IgD-negative memory B cell (primary cell): ENCODE data around the gene PUS1. TPM values are rescaled to one million over a fixed set of nuclear protein-coding genes. Genes with fewer than 3 reads are reported as not detected.
"Not testable (repeated sequence)": the region's sequence is repeated elsewhere in the genome, so short reads cannot be mapped to it uniquely, and the experiment has no call there.

Experiments
- H3K27ac Mint-ChIP-seq, 3 donors: one replicate each; pipeline ENCODE4 v1.8.0; 2020 to 2022; ENCODE audit warnings: mild to moderate bottlenecking in 3 of 3, mixed read lengths in 3 of 3, moderate library complexity in 1 of 3
- H3K27me3 Mint-ChIP-seq: one replicate; pipeline ENCODE4 v1.8.0; 2021; ENCODE audit warnings: mixed read lengths
- H3K36me3 Mint-ChIP-seq: one replicate; pipeline ENCODE4 v1.8.0; 2020; ENCODE audit warnings: mild to moderate bottlenecking, mixed read lengths
- H3K4me1 Mint-ChIP-seq, 3 donors: one replicate each; pipeline ENCODE4 v1.8.0; 2020 to 2022; ENCODE audit warnings: mixed read lengths in 3 of 3, mild to moderate bottlenecking in 1 of 3
- H3K4me3 Mint-ChIP-seq, 4 donors: one replicate each; pipeline ENCODE4 v1.8.0; 2020 to 2022; ENCODE audit warnings: mild to moderate bottlenecking in 4 of 4, mixed read lengths in 4 of 4, moderate library complexity in 3 of 4
- H3K9me3 Mint-ChIP-seq, 3 donors: one replicate each; pipeline ENCODE4 v1.8.0; 2020 to 2021; ENCODE audit warnings: mixed read lengths in 3 of 3, mild to moderate bottlenecking in 1 of 3
- polyA plus RNA-seq: library from polyadenylated mRNA; unstranded; fragments of 300-500 nt; fragmentation: Illumina TruSeq; gene quantifications from one replicate; pipeline ENCODE4 v1.2.3, GENCODE V29; 2021

Gene PUS1
- polyA plus RNA-seq, 1 donor from 2014 or later = 45.5 TPM

DNA sequence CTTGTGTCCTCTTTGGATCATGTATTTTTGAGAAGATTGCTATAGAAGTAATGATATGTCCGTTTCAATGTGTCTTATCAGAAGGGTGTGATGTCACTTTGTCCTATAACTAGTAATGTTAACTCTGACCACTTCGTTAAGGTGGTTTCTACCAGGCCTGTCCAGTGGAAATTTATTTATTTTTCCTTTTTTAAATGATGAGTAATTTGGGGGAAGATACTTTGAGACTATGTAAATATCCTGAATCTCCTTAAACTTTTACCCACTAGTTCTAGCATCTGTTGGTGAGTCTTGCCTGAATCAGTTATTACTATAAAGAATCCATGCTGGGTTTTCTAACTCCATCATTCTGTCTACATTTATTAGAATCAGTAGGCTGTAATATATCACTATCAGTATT is 36.0 kb downstream of the PUS1 start:
- H3K36me3 Mint-ChIP-seq = peaks cover 2% of the 10 kb centered on the region
- peaks cover 23 to 40% (median 36%) of the 10 kb centered on the region in 3 donors for H3K4me1 Mint-ChIP-seq
- H3K4me3 Mint-ChIP-seq = no peak overlapping the region
- H3K27me3 Mint-ChIP-seq = no peaks in the 10 kb centered on the region
- H3K9me3 Mint-ChIP-seq = no peaks in the 10 kb centered on the region
- peak overlapping the region in 1 of 3 donors; percentile 36 for H3K27ac Mint-ChIP-seq

DNA sequence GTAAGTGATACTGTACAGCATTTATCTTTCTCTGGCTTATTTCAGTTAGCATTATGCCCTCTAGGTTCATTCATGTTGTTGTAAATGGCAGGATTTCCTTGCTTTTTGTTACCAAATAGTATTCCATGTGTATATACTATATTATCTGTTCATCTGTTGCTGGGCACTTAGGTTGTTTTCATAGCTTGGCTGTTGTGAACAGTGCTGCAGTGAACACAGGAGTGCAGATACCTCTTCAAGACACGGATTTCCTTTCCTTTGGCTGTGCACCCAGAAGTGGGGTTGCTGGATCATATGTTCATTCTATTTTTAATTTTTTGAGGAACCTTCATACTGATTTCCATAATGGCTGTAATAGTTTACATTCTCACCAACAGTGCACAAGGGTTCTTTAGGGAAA is 42.1 kb downstream of the PUS1 start:
- Mint-ChIP-seq H3K27ac (no peak overlapping the region), H3K4me3 (no peak overlapping the region)

DNA sequence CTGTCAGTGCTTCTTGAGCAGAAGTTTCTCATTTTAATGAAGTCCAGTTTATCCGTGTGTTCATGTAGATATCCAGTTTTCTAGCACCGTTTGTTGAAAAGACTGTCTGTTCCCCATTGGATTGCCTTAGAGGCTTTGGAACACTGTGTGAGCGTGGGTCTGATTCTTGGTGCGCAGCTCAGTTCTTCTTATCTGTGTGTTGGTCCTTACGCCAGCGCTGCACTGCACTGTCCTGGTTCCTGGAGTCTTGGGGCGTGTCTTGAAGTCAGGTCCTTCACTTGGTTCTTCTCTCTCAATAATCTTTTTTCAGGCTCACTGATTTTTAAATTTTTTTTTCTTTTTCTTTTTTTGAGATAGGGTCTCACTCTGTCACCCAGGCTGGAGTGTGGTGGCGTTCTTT is 46.2 kb downstream of the PUS1 start:
- Mint-ChIP-seq H3K9me3 (no peaks in the 10 kb centered on the region), H3K27me3 (no peaks in the 10 kb centered on the region), H3K36me3 (peaks cover 3% of the 10 kb centered on the region), H3K4me3 (no peak overlapping the region), H3K4me1 (peaks cover 9 to 14% (median 14%) of the 10 kb centered on the region in 3 donors), H3K27ac (no peak overlapping the region)

More for the DNA sequence above, 42.1 kb downstream of the PUS1 start:
- H3K9me3 Mint-ChIP-seq = no peaks in the 10 kb centered on the region
- H3K27me3 Mint-ChIP-seq = no peaks in the 10 kb centered on the region
- peaks cover 5% of the 10 kb centered on the region for H3K36me3 Mint-ChIP-seq
- H3K4me1 Mint-ChIP-seq = peaks cover 18 to 29% (median 25%) of the 10 kb centered on the region in 3 donors

DNA sequence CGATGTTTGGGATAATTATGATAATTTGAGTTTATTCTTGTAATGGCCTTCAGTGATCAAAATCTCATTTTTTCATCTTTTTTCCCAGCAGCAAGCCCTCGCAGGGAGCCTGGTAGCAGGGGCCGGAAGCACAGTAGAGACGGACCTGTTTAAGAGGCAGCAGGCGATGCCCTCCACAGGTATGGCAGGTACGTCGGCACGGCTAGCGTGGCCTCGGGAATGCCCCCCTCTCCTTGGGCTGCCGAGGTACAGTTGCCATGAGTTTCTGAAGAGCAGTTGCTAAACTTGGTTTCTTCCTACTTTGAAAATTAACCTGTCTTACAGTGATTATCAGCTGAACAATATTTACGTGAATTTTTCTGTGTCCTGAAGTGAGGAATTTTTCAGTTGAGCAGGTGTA is 50.5 kb downstream of the PUS1 start:
- peaks cover 0 to 10% (median 0%) of the 10 kb centered on the region in 3 donors for H3K4me1 Mint-ChIP-seq
- peaks cover 2% of the 10 kb centered on the region for H3K36me3 Mint-ChIP-seq
- no peak overlapping the region for H3K4me3 Mint-ChIP-seq
- H3K9me3 Mint-ChIP-seq = no peaks in the 10 kb centered on the region
- H3K27ac Mint-ChIP-seq = no peak overlapping the region
- no peaks in the 10 kb centered on the region for H3K27me3 Mint-ChIP-seq

DNA sequence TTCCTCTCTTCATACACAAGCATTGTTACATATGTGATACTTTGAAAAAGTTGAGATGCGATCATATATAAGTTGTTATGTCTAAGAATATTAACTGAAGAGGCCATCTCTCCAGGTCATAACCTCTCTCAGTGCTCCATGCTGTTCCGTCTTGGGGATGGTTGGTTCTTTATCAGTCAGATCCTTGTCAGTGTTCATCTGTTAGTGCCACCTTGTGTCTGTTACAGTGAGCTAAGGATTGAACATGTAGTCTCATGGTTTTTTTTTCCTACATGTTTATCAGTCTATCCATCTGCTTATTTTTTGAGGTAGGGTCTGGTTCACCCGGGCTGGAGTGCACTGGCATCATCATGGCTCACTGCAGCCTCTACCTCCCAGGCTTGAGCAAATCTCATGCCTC is 51.2 kb downstream of the PUS1 start:
- H3K4me1 Mint-ChIP-seq = peaks cover 0 to 7% (median 0%) of the 10 kb centered on the region in 3 donors
- H3K9me3 Mint-ChIP-seq = no peaks in the 10 kb centered on the region
- no peak overlapping the region for H3K27ac Mint-ChIP-seq
- no peak overlapping the region for H3K4me3 Mint-ChIP-seq
- no peaks in the 10 kb centered on the region for H3K27me3 Mint-ChIP-seq
- H3K36me3 Mint-ChIP-seq = peaks cover 2% of the 10 kb centered on the region

DNA sequence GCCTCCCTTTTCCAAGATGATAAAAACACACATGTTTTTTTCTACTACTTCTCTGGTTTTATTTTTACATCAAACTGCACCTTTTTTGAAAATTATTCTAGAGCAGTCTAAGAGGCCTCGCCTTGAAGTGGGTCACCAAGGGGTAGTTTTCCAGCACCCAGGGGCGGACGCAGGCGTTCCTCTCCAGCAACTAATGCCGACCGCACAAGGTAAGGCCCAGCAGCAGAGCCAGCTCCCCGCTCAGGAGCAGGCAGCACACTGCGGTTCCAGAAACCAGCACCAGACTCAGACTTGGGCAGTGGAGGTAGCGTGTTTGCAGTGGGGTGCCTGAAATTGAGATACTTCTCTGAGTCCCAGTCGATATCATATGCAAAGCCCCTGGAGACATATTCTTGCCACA is 52.3 kb downstream of the PUS1 start:
- no peaks in the 10 kb centered on the region for H3K27me3 Mint-ChIP-seq
- H3K4me1 Mint-ChIP-seq = peaks cover 0 to 1% (median 0%) of the 10 kb centered on the region in 3 donors
- peaks cover 2% of the 10 kb centered on the region for H3K36me3 Mint-ChIP-seq
- no peaks in the 10 kb centered on the region for H3K9me3 Mint-ChIP-seq
- H3K4me3 Mint-ChIP-seq = no peak overlapping the region
- no peak overlapping the region for H3K27ac Mint-ChIP-seq

DNA sequence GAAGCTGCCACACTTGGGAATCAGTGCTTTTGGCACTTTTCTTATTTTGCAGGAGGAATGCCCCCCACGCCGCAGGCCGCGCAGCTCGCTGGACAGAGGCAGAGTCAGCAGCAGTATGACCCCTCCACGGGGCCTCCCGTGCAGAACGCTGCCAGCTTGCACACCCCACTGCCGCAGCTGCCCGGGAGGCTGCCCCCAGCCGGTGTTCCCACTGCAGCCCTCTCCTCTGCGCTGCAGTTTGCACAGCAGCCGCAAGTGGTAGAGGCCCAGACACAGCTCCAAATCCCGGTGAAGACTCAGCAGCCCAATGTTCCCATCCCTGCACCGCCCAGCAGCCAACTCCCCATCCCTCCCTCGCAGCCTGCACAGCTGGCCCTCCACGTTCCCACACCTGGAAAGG is 53.0 kb downstream of the PUS1 start:
- no peaks in the 10 kb centered on the region for H3K9me3 Mint-ChIP-seq
- H3K27ac Mint-ChIP-seq = no peak overlapping the region
- H3K27me3 Mint-ChIP-seq = no peaks in the 10 kb centered on the region
- H3K4me1 Mint-ChIP-seq = peaks cover 0 to 1% (median 0%) of the 10 kb centered on the region in 3 donors
- H3K36me3 Mint-ChIP-seq = peaks cover 3% of the 10 kb centered on the region
- H3K4me3 Mint-ChIP-seq = no peak overlapping the region

DNA sequence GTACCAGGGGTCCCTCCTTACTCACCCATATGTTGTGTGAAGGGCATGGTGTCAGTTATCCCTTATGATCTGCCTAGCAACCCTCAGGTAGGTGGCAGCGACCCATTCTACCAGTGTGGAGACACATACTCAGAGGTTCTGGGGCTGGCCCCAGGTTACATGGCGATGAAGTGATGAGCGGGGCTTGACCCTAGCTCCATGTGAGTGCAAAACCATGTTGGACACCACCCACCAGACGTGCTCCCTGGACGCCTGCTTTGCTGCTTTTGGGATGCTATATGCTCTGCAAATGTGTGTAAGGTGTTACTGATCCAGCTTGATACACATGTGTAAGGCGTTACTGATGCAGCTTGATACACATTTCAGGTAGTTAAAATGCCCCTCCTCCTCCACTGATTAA is 54.0 kb downstream of the PUS1 start:
- Mint-ChIP-seq H3K4me3 (no peak overlapping the region), H3K4me1 (no peaks in the 10 kb centered on the region), H3K27ac (no peak overlapping the region), H3K9me3 (no peaks in the 10 kb centered on the region), H3K36me3 (peaks cover 3% of the 10 kb centered on the region), H3K27me3 (no peaks in the 10 kb centered on the region)

DNA sequence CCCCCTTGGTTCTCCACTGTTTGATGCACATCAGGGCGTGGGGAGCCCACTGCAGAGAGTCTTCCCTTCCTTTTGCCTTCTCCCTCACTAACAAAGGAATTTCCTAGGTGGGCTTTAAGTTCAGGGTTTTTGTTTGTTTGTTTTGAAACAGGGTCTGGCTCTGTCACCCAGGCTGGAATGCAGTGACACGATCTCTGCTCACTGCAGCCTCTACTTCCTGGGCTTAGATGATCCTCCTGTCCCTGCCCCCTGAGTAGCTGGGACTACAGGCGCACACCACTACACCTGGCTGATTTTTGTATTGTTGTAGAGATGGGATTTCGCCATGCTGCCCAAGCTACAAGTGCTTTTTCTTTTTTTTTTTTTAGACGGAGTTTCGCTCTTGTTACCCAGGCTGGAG is 54.5 kb downstream of the PUS1 start:
- no peaks in the 10 kb centered on the region for H3K27me3 Mint-ChIP-seq
- H3K9me3 Mint-ChIP-seq = no peaks in the 10 kb centered on the region
- H3K4me1 Mint-ChIP-seq = no peaks in the 10 kb centered on the region
- no peak overlapping the region for H3K27ac Mint-ChIP-seq
- H3K36me3 Mint-ChIP-seq = peaks cover 4% of the 10 kb centered on the region
- no peak overlapping the region for H3K4me3 Mint-ChIP-seq

DNA sequence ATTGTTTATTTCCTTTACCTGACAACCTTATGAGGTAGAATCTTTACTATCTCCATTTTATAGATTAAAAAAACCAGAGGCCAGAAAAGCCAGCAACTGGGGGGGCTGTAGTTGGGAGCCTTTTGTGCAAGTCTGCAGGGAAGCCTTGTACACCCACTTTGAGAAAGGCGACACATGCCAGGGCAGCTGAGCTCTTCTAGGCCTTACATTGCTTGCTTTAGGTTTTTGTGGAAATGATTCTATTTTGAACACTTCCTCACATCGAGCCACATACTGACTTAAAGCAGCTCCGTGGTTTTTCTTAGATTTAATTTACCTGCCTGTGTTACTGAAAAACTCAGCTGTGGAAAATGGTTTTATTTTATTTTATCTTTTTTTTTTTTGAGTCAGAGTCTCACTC is 55.3 kb downstream of the PUS1 start:
- Mint-ChIP-seq H3K27me3 (no peaks in the 10 kb centered on the region), H3K36me3 (peaks cover 5% of the 10 kb centered on the region), H3K4me1 (no peaks in the 10 kb centered on the region), H3K4me3 (no peak overlapping the region), H3K9me3 (no peaks in the 10 kb centered on the region), H3K27ac (no peak overlapping the region)

DNA sequence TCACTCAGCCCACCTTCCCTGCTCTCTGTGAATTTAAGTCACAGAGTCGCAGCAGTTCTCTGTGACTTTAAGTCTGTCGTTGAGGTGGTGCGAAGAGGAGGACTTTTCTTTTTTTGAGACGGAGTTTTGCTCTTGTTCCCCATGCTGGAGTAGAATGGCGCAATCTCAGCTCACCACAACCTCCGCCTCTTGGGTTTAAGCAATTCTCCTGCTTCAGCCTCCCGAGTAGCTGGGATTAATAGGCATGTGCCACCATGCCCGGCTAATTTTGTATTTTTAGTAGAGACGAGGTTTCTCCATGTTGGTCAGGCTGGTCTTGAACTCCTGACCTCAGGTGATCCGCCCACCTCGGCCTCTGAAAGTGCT is 56.4 kb downstream of the PUS1 start:
- not testable (repeated sequence) for H3K36me3 Mint-ChIP-seq, H3K4me1 Mint-ChIP-seq, H3K9me3 Mint-ChIP-seq, H3K27me3 Mint-ChIP-seq, H3K4me3 Mint-ChIP-seq, H3K27ac Mint-ChIP-seq

DNA sequence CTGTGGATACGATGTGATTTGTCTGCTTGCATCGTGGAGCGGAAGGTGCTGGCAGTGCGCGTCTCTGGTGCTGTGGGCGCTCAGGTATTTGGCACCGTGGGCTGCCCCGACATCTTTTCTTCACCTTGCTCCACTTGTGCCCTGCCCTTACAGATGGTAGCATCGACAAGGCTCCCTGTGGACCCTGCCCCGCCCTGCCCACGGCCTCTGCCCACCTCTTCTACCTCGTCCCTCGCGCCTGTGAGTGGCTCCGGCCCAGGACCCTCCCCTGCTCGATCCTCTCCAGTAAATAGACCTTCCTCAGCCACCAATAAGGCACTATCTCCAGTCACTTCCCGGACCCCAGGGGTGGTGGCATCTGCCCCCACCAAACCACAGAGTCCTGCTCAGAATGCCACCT is 57.3 kb downstream of the PUS1 start:
- Mint-ChIP-seq H3K27ac (no peak overlapping the region), H3K27me3 (no peaks in the 10 kb centered on the region), H3K4me1 (no peaks in the 10 kb centered on the region), H3K9me3 (no peaks in the 10 kb centered on the region), H3K4me3 (no peak overlapping the region), H3K36me3 (peaks cover 7% of the 10 kb centered on the region)

DNA sequence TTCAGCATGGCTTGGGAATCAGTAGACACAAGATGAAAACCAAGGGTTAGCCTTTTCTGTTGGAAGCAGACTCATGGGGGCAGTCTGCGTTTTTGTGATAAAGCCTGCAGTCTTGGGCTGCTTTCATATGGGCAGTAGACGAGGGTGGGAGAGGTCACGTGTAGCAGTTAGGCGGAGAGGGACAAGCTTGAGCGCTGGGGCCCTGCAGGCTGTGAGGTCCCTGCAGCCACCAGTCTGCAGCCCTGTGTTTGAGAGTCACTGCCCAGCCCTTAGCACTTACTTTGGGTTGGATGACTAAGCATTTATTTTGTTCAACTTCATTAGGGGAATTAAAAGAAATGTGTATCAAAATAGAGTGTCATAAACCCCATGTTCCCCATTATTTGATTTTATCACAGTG is 57.8 kb downstream of the PUS1 start:
- no peaks in the 10 kb centered on the region for H3K9me3 Mint-ChIP-seq
- H3K27ac Mint-ChIP-seq = no peak overlapping the region
- H3K36me3 Mint-ChIP-seq = peaks cover 7% of the 10 kb centered on the region
- no peaks in the 10 kb centered on the region for H3K27me3 Mint-ChIP-seq
- no peak overlapping the region for H3K4me3 Mint-ChIP-seq
- no peaks in the 10 kb centered on the region for H3K4me1 Mint-ChIP-seq

DNA sequence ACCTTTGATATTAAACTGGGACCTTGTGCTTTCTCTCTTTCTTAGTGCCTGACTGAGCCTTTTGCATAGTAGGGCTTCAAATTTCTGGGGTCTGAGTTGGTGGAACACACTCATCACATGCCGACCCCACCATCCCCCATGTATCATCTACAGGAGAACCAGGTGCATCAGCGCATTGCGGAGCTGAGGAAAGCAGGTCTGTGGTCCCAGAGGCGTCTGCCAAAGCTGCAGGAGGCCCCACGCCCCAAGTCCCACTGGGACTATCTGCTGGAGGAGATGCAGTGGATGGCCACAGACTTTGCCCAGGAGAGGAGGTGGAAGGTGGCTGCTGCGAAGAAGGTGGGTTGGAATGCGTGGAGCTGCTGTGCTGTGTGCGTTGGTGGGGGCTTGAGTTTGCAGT is 58.5 kb downstream of the PUS1 start:
- H3K27me3 Mint-ChIP-seq = no peaks in the 10 kb centered on the region
- H3K4me3 Mint-ChIP-seq = no peak overlapping the region
- no peaks in the 10 kb centered on the region for H3K9me3 Mint-ChIP-seq
- H3K27ac Mint-ChIP-seq = peak overlapping the region in 1 of 3 donors; percentile 23
- no peaks in the 10 kb centered on the region for H3K4me1 Mint-ChIP-seq
- H3K36me3 Mint-ChIP-seq = peaks cover 7% of the 10 kb centered on the region

DNA sequence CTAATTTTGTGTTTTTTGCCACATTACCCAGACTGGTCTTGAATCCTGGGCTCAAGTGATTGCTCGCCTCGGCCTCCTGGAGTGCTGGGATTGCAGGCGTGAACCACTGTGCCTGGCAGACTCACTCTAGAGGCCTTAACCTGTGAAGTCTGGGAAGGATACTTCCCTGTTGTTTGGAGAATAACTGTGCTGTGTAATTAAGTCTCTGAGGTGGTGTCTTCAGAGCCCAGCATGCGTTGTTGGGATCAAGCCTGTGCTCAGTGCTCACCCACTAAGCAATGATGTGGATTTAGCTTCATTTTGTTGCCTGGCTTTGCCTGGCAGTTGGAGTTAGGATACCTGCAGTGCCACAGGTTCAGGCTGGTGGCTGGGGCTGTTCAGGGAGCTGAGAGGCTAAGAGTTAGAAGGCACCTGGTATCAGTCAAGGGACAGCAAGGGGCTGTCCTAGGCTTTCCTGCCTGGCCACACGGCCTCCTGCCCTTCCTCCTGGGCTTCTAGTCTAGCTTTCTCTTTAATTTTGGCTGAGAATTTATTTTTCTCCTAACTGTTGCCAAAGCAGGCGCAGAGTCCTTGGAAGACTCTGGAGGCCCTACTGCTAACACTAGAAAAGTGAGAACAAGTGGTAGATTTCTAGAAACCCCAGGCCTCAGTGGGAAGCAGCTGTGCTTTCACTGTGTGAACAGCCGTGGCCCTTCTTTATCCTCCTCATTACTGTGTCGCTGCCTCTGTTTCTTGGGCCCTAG is 59.1 kb downstream of the PUS1 start:
- Mint-ChIP-seq H3K4me3 (no peak overlapping the region), H3K27ac (peak overlapping the region in 1 of 3 donors; percentile 45), H3K36me3 (peaks cover 5% of the 10 kb centered on the region)

DNA sequence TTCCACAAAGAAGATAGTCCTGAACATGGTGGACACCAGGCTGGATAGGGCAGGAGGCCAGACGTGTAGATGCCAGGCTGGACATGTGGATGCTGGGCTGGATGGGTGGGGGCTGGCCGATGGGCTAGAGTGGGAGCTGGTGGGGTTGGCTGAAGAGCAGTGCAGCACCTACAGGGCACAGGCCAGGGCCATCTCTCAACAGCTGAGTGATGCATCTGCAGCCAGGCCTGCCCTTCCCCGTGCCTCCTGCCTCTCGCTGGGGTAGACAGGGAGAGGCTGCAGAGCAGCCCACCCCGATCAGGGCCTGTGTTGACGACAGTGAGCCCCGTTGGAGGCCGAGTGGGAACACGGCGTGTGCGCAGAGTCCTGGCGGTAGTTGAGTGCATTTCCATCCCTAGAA is 59.9 kb downstream of the PUS1 start:
- peaks cover 5% of the 10 kb centered on the region for H3K36me3 Mint-ChIP-seq
- no peaks in the 10 kb centered on the region for H3K9me3 Mint-ChIP-seq
- no peak overlapping the region for H3K4me3 Mint-ChIP-seq
- H3K4me1 Mint-ChIP-seq = peaks cover 0 to 3% (median 3%) of the 10 kb centered on the region in 3 donors
- H3K27me3 Mint-ChIP-seq = no peaks in the 10 kb centered on the region
- H3K27ac Mint-ChIP-seq = peak overlapping the region in 1 of 3 donors; percentile 45

More for the DNA sequence above, 59.1 kb downstream of the PUS1 start:
- no peaks in the 10 kb centered on the region for H3K4me1 Mint-ChIP-seq
- no peaks in the 10 kb centered on the region for H3K9me3 Mint-ChIP-seq
- no peaks in the 10 kb centered on the region for H3K27me3 Mint-ChIP-seq
